ENCODE results near the gene STAG1.
"Not testable (repeated sequence)": the region's sequence is repeated elsewhere in the genome, so short reads cannot be mapped to it uniquely, and the experiment has no call there.

STAG1 gene

GRCh38 chr3:136378011-136378410, 374.2 kb downstream of the STAG1 start:
- Histone ChIP-seq H3K9me3 (ENCODE audit: insufficient read depth, low read depth, low read length) (no peaks in the 10 kb centered on the region), H4K20me1 (ENCODE audit: insufficient read depth, low read length, poor library complexity, severe bottlenecking) (no peaks in the 10 kb centered on the region), H3K9ac (ENCODE audit: low read depth, low read length, poor library complexity, severe bottlenecking) (no peak overlapping the region), H3K27me3 (ENCODE audit: insufficient read depth, low read length, poor library complexity, severe bottlenecking) (no peaks in the 10 kb centered on the region), H3K4me3 (ENCODE audit: low read length, poor library complexity, severe bottlenecking) (no peak overlapping the region), H3F3A (ENCODE audit: low read depth) (no peaks in the 10 kb centered on the region), H3K36me3 (ENCODE audit: insufficient read depth, low read length) (peaks cover 10% of the 10 kb centered on the region; the same call in 1 of the 2 replicates), H3K4me2 (ENCODE audit: low read depth, low read length, poor library complexity, severe bottlenecking) (no peak overlapping the region), H3K4me1 (ENCODE audit: insufficient read depth, low read length, poor library complexity, severe bottlenecking) (no peaks in the 10 kb centered on the region), H3K79me2 (ENCODE audit: insufficient read depth, low read length) (no peaks in the 10 kb centered on the region), H2AFZ (ENCODE audit: low read length) (no peak overlapping the region), H3K9me2 (replicated peaks; ENCODE audit: low read depth, low read length) (no peaks in the 10 kb centered on the region)
- TF ChIP-seq, protein P1, sequence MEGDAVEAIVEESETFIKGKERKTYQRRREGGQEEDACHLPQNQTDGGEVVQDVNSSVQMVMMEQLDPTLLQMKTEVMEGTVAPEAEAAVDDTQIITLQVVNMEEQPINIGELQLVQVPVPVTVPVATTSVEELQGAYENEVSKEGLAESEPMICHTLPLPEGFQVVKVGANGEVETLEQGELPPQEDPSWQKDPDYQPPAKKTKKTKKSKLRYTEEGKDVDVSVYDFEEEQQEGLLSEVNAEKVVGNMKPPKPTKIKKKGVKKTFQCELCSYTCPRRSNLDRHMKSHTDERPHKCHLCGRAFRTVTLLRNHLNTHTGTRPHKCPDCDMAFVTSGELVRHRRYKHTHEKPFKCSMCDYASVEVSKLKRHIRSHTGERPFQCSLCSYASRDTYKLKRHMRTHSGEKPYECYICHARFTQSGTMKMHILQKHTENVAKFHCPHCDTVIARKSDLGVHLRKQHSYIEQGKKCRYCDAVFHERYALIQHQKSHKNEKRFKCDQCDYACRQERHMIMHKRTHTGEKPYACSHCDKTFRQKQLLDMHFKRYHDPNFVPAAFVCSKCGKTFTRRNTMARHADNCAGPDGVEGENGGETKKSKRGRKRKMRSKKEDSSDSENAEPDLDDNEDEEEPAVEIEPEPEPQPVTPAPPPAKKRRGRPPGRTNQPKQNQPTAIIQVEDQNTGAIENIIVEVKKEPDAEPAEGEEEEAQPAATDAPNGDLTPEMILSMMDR (conservative IDR thresholded peaks at IDR 0.05; ENCODE audit: low read length) = no peak
- TF ChIP-seq EZH2phosphoT487 (IDR thresholded peaks at IDR 0.05; ENCODE audit: borderline replicate concordance) = no peak

DNA sequence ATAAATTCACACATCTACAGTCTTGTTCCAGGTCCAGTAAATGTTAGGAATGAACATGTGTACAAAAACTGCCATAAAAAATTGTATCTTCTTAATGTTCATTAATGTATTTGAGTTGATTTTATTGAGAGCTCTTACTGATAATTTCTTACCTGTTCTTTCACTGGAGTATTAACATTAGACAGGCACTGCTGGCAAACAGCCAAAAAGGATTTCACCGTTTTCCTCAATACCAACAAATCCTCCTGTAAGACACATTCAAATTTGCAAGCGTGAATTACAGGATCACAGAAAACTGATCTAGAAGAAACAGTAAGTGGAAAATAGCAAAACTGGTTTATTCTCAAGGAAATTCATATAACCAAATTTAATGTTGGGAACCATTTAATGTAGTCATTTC, 374.7 kb downstream of the STAG1 start:
- Histone ChIP-seq H3K4me2 (ENCODE audit: low read depth, low read length, poor library complexity, severe bottlenecking) (no peak overlapping the region), H4K20me1 (ENCODE audit: insufficient read depth, low read length, poor library complexity, severe bottlenecking) (no peaks in the 10 kb centered on the region), H3K79me2 (ENCODE audit: insufficient read depth, low read length) (no peaks in the 10 kb centered on the region), H3F3A (ENCODE audit: low read depth) (no peaks in the 10 kb centered on the region), H3K4me1 (ENCODE audit: insufficient read depth, low read length, poor library complexity, severe bottlenecking) (no peaks in the 10 kb centered on the region), H2AFZ (ENCODE audit: low read length) (no peak overlapping the region), H3K9me2 (replicated peaks; ENCODE audit: low read depth, low read length) (no peaks in the 10 kb centered on the region), H3K9ac (ENCODE audit: low read depth, low read length, poor library complexity, severe bottlenecking) (no peak overlapping the region), H3K4me3 (ENCODE audit: low read length, poor library complexity, severe bottlenecking) (no peak overlapping the region), H3K9me3 (ENCODE audit: insufficient read depth, low read depth, low read length) (no peaks in the 10 kb centered on the region), H3K36me3 (ENCODE audit: insufficient read depth, low read length) (peaks cover 10% of the 10 kb centered on the region; the same call in 1 of the 2 replicates), H3K27me3 (ENCODE audit: insufficient read depth, low read length, poor library complexity, severe bottlenecking) (no peaks in the 10 kb centered on the region)
- TF ChIP-seq EZH2phosphoT487 (IDR thresholded peaks at IDR 0.05; ENCODE audit: borderline replicate concordance) = no peak
- TF ChIP-seq, protein P1 (conservative IDR thresholded peaks at IDR 0.05; ENCODE audit: low read length) = no peak

DNA sequence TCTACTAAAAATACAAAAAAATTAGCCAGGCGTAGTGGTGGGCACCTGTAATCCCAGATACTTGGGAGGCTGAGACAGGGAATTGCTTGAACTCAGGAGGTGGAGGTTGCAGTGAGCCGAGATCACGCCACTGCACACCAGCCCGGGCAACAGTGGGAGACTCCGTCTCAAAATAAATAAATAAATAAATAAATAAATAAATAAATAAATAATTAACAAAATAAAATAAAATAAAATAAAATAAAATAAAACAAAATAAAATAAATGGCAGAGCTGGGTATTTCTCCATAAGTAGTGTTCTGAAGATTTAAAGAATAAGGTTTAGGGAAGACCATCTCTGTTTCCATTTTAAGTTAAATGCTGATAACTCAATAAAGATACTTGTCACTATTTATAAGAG, 376.4 kb downstream of the STAG1 start:
- not testable (repeated sequence) for H3F3A ChIP-seq (ENCODE audit: low read depth); H2AFZ ChIP-seq (ENCODE audit: low read length); H3K9me3 ChIP-seq (ENCODE audit: insufficient read depth, low read depth, low read length); H3K9me2 ChIP-seq (replicated peaks; ENCODE audit: low read depth, low read length); H3K4me1 ChIP-seq (ENCODE audit: insufficient read depth, low read length, poor library complexity, severe bottlenecking); H3K79me2 ChIP-seq (ENCODE audit: insufficient read depth, low read length); H3K27me3 ChIP-seq (ENCODE audit: insufficient read depth, low read length, poor library complexity, severe bottlenecking); H4K20me1 ChIP-seq (ENCODE audit: insufficient read depth, low read length, poor library complexity, severe bottlenecking); H3K4me2 ChIP-seq (ENCODE audit: low read depth, low read length, poor library complexity, severe bottlenecking); H3K9ac ChIP-seq (ENCODE audit: low read depth, low read length, poor library complexity, severe bottlenecking); H3K4me3 ChIP-seq (ENCODE audit: low read length, poor library complexity, severe bottlenecking)
- H3K36me3 ChIP-seq (ENCODE audit: insufficient read depth, low read length) = peaks cover 10% of the 10 kb centered on the region; the same call in 1 of the 2 replicates

DNA sequence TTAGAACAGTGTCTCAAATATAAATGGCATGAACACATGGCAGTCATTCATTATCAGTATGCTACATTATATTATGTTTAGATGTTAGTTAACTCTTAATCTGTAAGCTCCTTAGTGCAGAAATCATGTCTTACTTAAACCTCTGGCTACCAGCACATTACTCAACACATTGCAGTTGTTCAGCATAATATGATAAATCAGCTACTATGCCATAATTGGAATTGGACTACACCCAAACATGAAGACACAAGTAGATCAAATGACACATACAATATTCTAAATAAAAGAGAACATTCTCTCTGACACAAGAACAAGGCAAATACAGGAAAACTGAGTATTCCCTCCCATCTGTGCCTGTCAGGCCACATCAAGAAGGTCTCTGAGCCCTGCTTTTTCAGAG, 385.9 kb downstream of the STAG1 start:
- no peaks in the 10 kb centered on the region for H3K27me3 ChIP-seq (ENCODE audit: insufficient read depth, low read length, poor library complexity, severe bottlenecking)
- H3K9ac ChIP-seq (ENCODE audit: low read depth, low read length, poor library complexity, severe bottlenecking) = no peak overlapping the region
- no peaks in the 10 kb centered on the region for H3K9me2 ChIP-seq (replicated peaks; ENCODE audit: low read depth, low read length)
- no peaks in the 10 kb centered on the region for H3K9me3 ChIP-seq (ENCODE audit: insufficient read depth, low read depth, low read length)
- H3K36me3 ChIP-seq (ENCODE audit: insufficient read depth, low read length) = peaks cover 18% of the 10 kb centered on the region; the same call in 1 of the 2 replicates
- TF ChIP-seq, protein P1 (conservative IDR thresholded peaks at IDR 0.05; ENCODE audit: low read length) = no peak
- TF ChIP-seq EZH2phosphoT487 (IDR thresholded peaks at IDR 0.05; ENCODE audit: borderline replicate concordance) = no peak
- no peaks in the 10 kb centered on the region for H3F3A ChIP-seq (ENCODE audit: low read depth)
- H3K4me3 ChIP-seq (ENCODE audit: low read length, poor library complexity, severe bottlenecking) = no peak overlapping the region
- no peak overlapping the region for H2AFZ ChIP-seq (ENCODE audit: low read length)
- no peaks in the 10 kb centered on the region for H4K20me1 ChIP-seq (ENCODE audit: insufficient read depth, low read length, poor library complexity, severe bottlenecking)
- H3K79me2 ChIP-seq (ENCODE audit: insufficient read depth, low read length) = no peaks in the 10 kb centered on the region
- no peaks in the 10 kb centered on the region for H3K4me1 ChIP-seq (ENCODE audit: insufficient read depth, low read length, poor library complexity, severe bottlenecking)
- H3K4me2 ChIP-seq (ENCODE audit: low read depth, low read length, poor library complexity, severe bottlenecking) = no peak overlapping the region

All from Loucy (cell line).